NCI-H2171 treated with DMSO at 0.1 percent for 48 hours (cell line): Measurements from ENCODE around the gene DUS1L.

ENCODE experiments used
- DNase-seq: peaks from one replicate; lab custom pipeline; 2025; lab: John Stamatoyannopoulos, UW

The DUS1L gene

GRCh38 chr17:82012640-82013295 lies 52.8 kb downstream of the DUS1L start:
- no peak for DNase-seq

- no peak for DNase-seq
Observed at GRCh38 chr17:82012261-82012639, 53.4 kb downstream of the DUS1L start.

- no peak for DNase-seq
Observed at GRCh38 chr17:82011617-82012187, 53.9 kb downstream of the DUS1L start.

- no peak for DNase-seq
Observed at GRCh38 chr17:82010575-82011525, 54.8 kb downstream of the DUS1L start.

GRCh38 chr17:82009413-82009812 lies 56.2 kb downstream of the DUS1L start:
- no peak for DNase-seq

- DNase-seq = no peak
Observed at GRCh38 chr17:82008941-82009405, 56.6 kb downstream of the DUS1L start.

GRCh38 chr17:82008258-82008940 lies 57.2 kb downstream of the DUS1L start:
- DNase-seq = no peak
